A549 (cell line): ENCODE measurements around the gene TLNRD1. TPM values are rescaled to one million over a fixed set of nuclear protein-coding genes. Genes with fewer than 3 reads are reported as not detected.

Experiments
- ATAC-seq, 2 experiments: fragments of 200-7000 bp in 1 of 2; fragments of >200 bp in 1 of 2; cut with Nextera tagmentation in 1 of 2; cut with Tn5 transposase in 1 of 2; 3 replicates each; pipeline versions ENCODE4 v1.8.0 to v1.9.1; 2018 to 2020; ENCODE audit warnings: mild to moderate bottlenecking in 1 of 2, moderate library complexity in 1 of 2
- CTCF ChIA-PET: fragments of 300-600 bp; sonication (Branson Sonifier 250); formaldehyde crosslinking; extraction: SDS; loops from one replicate; lab custom pipeline; 2021; ENCODE audit warnings: antibody characterized with exemption, inconsistent platforms; lab: Yijun Ruan, JAX
- POLR2A ChIA-PET: fragments of 350-600 bp; formaldehyde crosslinking; extraction: SDS; loops from one replicate; lab custom pipeline; 2021; ENCODE audit warnings: antibody characterized with exemption, inconsistent platforms; lab: Yijun Ruan, JAX
- DNase-seq, 2 experiments: peaks; one replicate each; pipeline versions ENCODE4 v3.0.0 to v3.0.0-alpha.2; 2011 to 2016; ENCODE audit warnings: low read depth in 1 of 2, low spot score in 1 of 2
- FAIRE-seq: peaks from 2 replicates; lab custom pipeline; 2011; peaks lifted over from hg19 to GRCh38; lab: Jason Lieb, UNC
- H3K27ac ChIP-seq, 2 experiments: fragments of >200 bp; sonication (Bioruptor Twin); formaldehyde crosslinking; 3 replicates each; pipeline ENCODE4 v1.5.1; 2016 to 2017
- H3K4me1 ChIP-seq: fragments of >200 bp; sonication (Bioruptor Twin); formaldehyde crosslinking; 3 replicates; pipeline ENCODE4 v1.6.1; 2016
- H3K4me2 ChIP-seq: fragments of >200 bp; sonication (Bioruptor Twin); formaldehyde crosslinking; 3 replicates; pipeline ENCODE4 v1.6.1; 2016
- H3K4me3 ChIP-seq: fragments of >200 bp; sonication (Bioruptor Twin); formaldehyde crosslinking; 3 replicates; pipeline ENCODE4 v1.5.1; 2016
- H3K9me3 ChIP-seq: fragments of >200 bp; sonication (Bioruptor Twin); formaldehyde crosslinking; 3 replicates; pipeline ENCODE4 v1.6.1; 2016
- CEBPB ChIP-seq, 2 experiments: fragments of >200 bp in 1 of 2; sonication (Bioruptor Twin) in 1 of 2; formaldehyde crosslinking in 1 of 2; IDR thresholded peaks; 2 replicates each; pipeline ENCODE4 v1.6.1; 2012 to 2016
- CHD4 ChIP-seq: fragments of 200-600 bp; sonication (generic); IDR thresholded peaks from 2 replicates; pipeline ENCODE4 v1.6.1; 2016; ENCODE audit warnings: antibody characterized with exemption, mild to moderate bottlenecking, borderline replicate concordance
- ELK1 ChIP-seq: fragments of 150-350 bp; IDR thresholded peaks from 2 replicates; pipeline ENCODE4 v1.6.1; 2014; ENCODE audit warnings: low read depth, mild to moderate bottlenecking, low read length
- EP300 ChIP-seq, 2 experiments: fragments of >200 bp; sonication (Bioruptor Twin); formaldehyde crosslinking; IDR thresholded peaks; 2 replicates in 1 of 2; 3 replicates in 1 of 2; pipeline ENCODE4 v1.6.1; 2016 to 2017
- FOSB ChIP-seq: fragments of 250-450 bp; sonication (Bioruptor Pico); IDR thresholded peaks from 2 replicates; pipeline ENCODE4 v1.5.0; 2020; ENCODE audit warnings: mild to moderate bottlenecking, moderate library complexity
- FOXS1 ChIP-seq: fragments of 250-450 bp; sonication (Bioruptor Pico); IDR thresholded peaks from 2 replicates; pipeline ENCODE4 v1.5.0; 2020; ENCODE audit warnings: mild to moderate bottlenecking, moderate library complexity
- GATA3 ChIP-seq: IDR thresholded peaks from 2 replicates; pipeline ENCODE4 v1.6.1; 2012; ENCODE audit warnings: borderline replicate concordance
- HMGXB4 ChIP-seq: fragments of 250-450 bp; sonication (Bioruptor Pico); IDR thresholded peaks from 2 replicates; pipeline ENCODE4 v1.5.0; 2021; ENCODE audit warnings: mild to moderate bottlenecking, moderate library complexity, borderline replicate concordance
- HOXB5 ChIP-seq: fragments of 250-450 bp; sonication (Bioruptor Pico); IDR thresholded peaks from 2 replicates; pipeline ENCODE4 v1.5.0; 2020; ENCODE audit warnings: mild to moderate bottlenecking, moderate library complexity
- MAZ ChIP-seq: fragments of 150-350 bp; IDR thresholded peaks from 2 replicates; pipeline ENCODE4 v1.6.1; 2014; ENCODE audit warnings: antibody characterized with exemption, low read depth, low read length, borderline replicate concordance
- MYC ChIP-seq: IDR thresholded peaks from 2 replicates; pipeline ENCODE4 v1.6.1; 2012; ENCODE audit warnings: mild to moderate bottlenecking, inconsistent platforms, low read length, improper control_type of control experiment, borderline replicate concordance
- NR3C1 ChIP-seq: fragments of >200 bp; sonication (Bioruptor Twin); formaldehyde crosslinking; IDR thresholded peaks from 3 replicates; pipeline ENCODE4 v1.6.1; 2017
- RAD21 ChIP-seq, 2 experiments: fragments of >200 bp in 1 of 2; sonication (Bioruptor Twin) in 1 of 2; formaldehyde crosslinking in 1 of 2; IDR thresholded peaks in 1 of 2; conservative IDR thresholded peaks in 1 of 2; 2 replicates in 1 of 2; 3 replicates in 1 of 2; pipeline ENCODE4 v1.6.1; 2012 to 2018; ENCODE audit warnings: inconsistent platforms in 1 of 2
- TP53 ChIP-seq: fragments of 250-450 bp; sonication (Bioruptor Pico); IDR thresholded peaks from 2 replicates; pipeline ENCODE4 v1.5.0; 2021; ENCODE audit warnings: mild to moderate bottlenecking, moderate library complexity
- USF2 ChIP-seq: fragments of 450-650 bp; IDR thresholded peaks from 2 replicates; pipeline ENCODE4 v1.6.1; 2014; ENCODE audit warnings: antibody characterized with exemption
- WGBS: methylation state at CpG from one replicate; pipeline ENCODE4 v1.1.6; 2017; ENCODE audit errors: missing lambda C conversion rate; 5-methylcytosine and 5-hydroxymethylcytosine counted together
- polyA plus RNA-seq, 4 experiments: library from polyadenylated mRNA; depleted of rRNA in 3 of 4; stranded (reverse); fragments of >200 nt; fragmentation: RNase III in 1 of 4; extraction: RNeasy Plus Mini Kit Qiagen cat#74134 plus additional on column Dnase treatment in 1 of 4; gene quantifications; 2 replicates in 3 of 4; 3 replicates in 1 of 4; pipeline ENCODE4 v1.2.3, GENCODE V29; 2011 to 2017
- TF ChIP-seq, protein P1 (sequence below): IDR thresholded peaks from 2 replicates; pipeline ENCODE4 v1.6.1; 2012; ENCODE audit warnings: low read depth, borderline replicate concordance

The TLNRD1 gene
- polyA plus RNA-seq, 2 of the 4 experiments (the other 2 are of a cell fraction), result 6.6 to 7.2 TPM

- CTCF ChIA-PET, result interaction anchor here (0.9 to 1.5 kb wide), 3 partner anchors 8 to 268 kb away, joined by 3 to 4 read pairs (median 3); no protein-coding TSS in a partner anchor
Observed at GRCh38 chr15:80998251-80998650, 2.5 kb upstream of the TLNRD1 start.

GRCh38 chr15:80999623-81000036, 1.1 kb upstream of the TLNRD1 start:
- Histone ChIP-seq H3K4me3 (peak overlapping the region; percentile 67), H3K4me2 (peak overlapping the region; percentile 92), H3K9me3 (no peaks in the 10 kb centered on the region), H3K4me1 (peaks cover 21% of the 10 kb centered on the region), H3K27ac (peak overlapping the region; percentile 90 to 98; a peak in 5 of 6 replicates)
- ATAC-seq (no peak), DNase-seq (no peak), FAIRE-seq (no peak)
- POLR2A ChIA-PET, result no interaction called here
- WGBS, result 82% methylated on average over 13 of the region's 13 CpGs
- TF ChIP-seq MYC (no peak), NR3C1 (no peak), HMGXB4 (CRISPR knock-in tag) (no peak), FOSB (no peak), CEBPB (IDR thresholded peaks at IDR 0.05) (no peak)
- TF ChIP-seq, protein P1, sequence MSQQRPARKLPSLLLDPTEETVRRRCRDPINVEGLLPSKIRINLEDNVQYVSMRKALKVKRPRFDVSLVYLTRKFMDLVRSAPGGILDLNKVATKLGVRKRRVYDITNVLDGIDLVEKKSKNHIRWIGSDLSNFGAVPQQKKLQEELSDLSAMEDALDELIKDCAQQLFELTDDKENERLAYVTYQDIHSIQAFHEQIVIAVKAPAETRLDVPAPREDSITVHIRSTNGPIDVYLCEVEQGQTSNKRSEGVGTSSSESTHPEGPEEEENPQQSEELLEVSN, result no peak
- CTCF ChIA-PET, result interaction anchor here (0.5 to 3.2 kb wide), 3 partner anchors 8 to 544 kb away, joined by 3 to 9 read pairs (median 3); no protein-coding TSS in a partner anchor

More at GRCh38 chr15:80998251-80998650, 2.5 kb upstream of the TLNRD1 start:
- ATAC-seq, result no peak
- Histone ChIP-seq H3K4me3 (no peak overlapping the region), H3K27ac (no peak overlapping the region), H3K4me2 (no peak overlapping the region), H3K4me1 (peaks cover 15% of the 10 kb centered on the region), H3K9me3 (no peaks in the 10 kb centered on the region)
- TF ChIP-seq USF2 (peak; percentile 31; the same call in 1 of the 2 replicates), ELK1 (no peak)
- no peak for DNase-seq
- 100% methylated on average over 1 of the region's 1 CpG for WGBS
- no peak for FAIRE-seq
- POLR2A ChIA-PET, result no interaction called here

DNA sequence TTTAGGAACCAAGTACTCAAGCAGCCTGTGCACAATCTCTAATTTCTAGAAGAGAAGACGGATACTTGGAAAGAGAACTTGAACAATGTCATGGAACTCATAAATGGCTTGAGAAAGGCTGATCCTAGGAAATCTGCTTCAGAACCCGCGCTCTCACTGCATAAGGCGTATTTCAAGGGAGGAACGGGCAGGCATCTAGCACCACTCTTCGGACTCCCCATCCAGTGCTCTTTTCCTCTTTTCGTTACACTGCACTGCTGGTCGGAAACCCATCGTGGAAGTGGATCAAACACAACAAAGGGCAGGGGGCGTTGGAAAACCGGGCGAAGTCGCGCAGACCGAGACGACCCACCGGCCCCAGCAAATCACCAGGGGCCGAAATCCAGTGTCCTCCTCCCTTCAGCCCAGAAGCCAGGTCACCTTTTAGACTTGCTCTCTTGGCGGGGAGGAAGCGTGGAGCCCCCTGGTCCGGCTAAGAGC, 539 bp upstream of the TLNRD1 start:
- FAIRE-seq (no peak), ATAC-seq (peak in 1 of 2 experiments; percentile 8; a peak in 4 of 6 replicates), DNase-seq (peak in 1 of 2 experiments; percentile 36)
- 7% methylated on average over 21 of the region's 21 CpGs for WGBS
- H3K4me2 ChIP-seq, result peak overlapping the region; percentile 92
- ChIA-PET POLR2A (interaction anchor here (0.5 to 2.5 kb wide), 10 partner anchors 9 to 1119 kb away, joined by 3 to 30 read pairs (median 3); partner anchors contain the start of gene MEX3B), CTCF (interaction anchor here (0.5 to 3.2 kb wide), 3 partner anchors 9 to 544 kb away, joined by 3 to 9 read pairs (median 3); no protein-coding TSS in a partner anchor)
- TF ChIP-seq RAD21 (conservative IDR thresholded peaks at IDR 0.05 in 1 of 2, IDR thresholded peaks at IDR 0.05 in 1 of 2), result no peak
- TF ChIP-seq, protein P1, result no peak
- 0 out of 2 replicates have a peak, but pooled peaks have one; percentile 44 for TF ChIP-seq TP53
- TF ChIP-seq MAZ, result no peak
- no peak for TF ChIP-seq FOXS1 (CRISPR knock-in tag)
- no peak for TF ChIP-seq GATA3
- 0 out of 2 replicates have a peak, but pooled peaks have one; percentile 42 for TF ChIP-seq HOXB5 (CRISPR knock-in tag)
- peak in 1 of 2 experiments; percentile 32; a peak in 1 of 5 replicates for TF ChIP-seq EP300 (IDR thresholded peaks at IDR 0.05)
- no peak for TF ChIP-seq NR3C1
- peak; percentile 73; the same call in 1 of the 2 replicates for TF ChIP-seq CHD4
- H3K4me1 ChIP-seq, result peaks cover 21% of the 10 kb centered on the region
- peak overlapping the region; percentile 67 for H3K4me3 ChIP-seq
- H3K9me3 ChIP-seq, result no peaks in the 10 kb centered on the region
- peak overlapping the region; percentile 90 to 98 for H3K27ac ChIP-seq
